Renal cortical epithelial cell (primary cell): ENCODE measurements around the gene TOMM40. TPM values are rescaled to one million over a fixed set of nuclear protein-coding genes. Genes with fewer than 3 reads are reported as not detected.
"Not testable (repeated sequence)": the region's sequence is repeated elsewhere in the genome, so short reads cannot be mapped to it uniquely, and the experiment has no call there.

ENCODE experiments used
- DNase-seq: peaks from one replicate; pipeline ENCODE4 v3.0.0-alpha.2; 2011; ENCODE audit warnings: low read depth
- total RNA-seq: library from RNA; depleted of rRNA; stranded (reverse); fragments of >200 nt; gene quantifications from 2 replicates; pipeline ENCODE4 v1.2.3, GENCODE V29; 2014

Gene TOMM40
- total RNA-seq, 1 donor from 2014 or later = 65.9 TPM

DNA sequence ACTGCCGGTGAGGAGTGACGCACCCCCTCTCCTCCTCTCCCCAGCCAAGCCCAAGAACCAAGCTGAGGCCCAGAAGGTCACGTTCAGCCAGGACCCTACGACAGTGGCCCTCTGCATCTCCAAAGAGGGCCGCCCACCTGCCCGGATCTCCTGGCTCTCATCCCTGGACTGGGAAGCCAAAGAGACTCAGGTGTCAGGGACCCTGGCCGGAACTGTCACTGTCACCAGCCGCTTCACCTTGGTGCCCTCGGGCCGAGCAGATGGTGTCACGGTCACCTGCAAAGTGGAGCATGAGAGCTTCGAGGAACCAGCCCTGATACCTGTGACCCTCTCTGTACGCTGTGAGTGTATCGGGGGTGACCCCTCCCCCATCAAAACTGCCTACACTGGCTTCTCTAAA, 19.2 kb upstream of the TOMM40 start:
- no peak for DNase-seq

DNA sequence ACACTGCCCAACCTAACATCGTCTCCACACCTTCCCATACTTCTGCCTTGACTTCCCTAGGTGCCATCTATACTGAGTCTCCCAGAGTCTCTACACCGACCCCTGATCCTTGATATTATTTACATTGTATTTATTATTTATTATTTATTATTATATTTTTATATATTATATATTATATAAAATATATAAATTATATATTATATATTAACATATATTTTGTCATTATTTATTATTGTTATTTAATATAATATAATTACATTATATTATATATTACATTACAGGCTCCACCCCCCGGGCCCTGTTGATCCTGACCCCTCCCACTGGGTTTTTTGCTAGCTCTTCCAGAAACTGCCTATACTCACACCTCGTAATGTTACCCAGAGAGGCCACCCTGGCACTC, 18.4 kb upstream of the TOMM40 start:
- no peak for DNase-seq

DNA sequence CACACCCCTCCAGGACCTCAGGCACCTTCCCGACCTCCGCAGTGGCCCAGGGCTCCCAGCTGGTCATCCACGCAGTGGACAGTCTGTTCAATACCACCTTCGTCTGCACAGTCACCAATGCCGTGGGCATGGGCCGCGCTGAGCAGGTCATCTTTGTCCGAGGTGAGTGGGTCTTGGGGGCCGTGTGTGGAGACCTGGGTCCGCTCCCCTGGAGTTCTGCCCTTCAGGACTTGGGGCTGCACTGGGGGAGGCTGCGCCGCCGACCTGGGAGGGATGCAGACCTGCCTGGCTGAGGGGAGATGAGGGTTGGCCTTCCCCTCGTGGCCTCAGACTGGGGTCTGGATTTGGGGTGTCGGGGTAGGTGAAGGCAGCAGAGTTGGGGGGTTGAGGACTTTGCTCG, 16.7 kb upstream of the TOMM40 start:
- DNase-seq = no peak

DNA sequence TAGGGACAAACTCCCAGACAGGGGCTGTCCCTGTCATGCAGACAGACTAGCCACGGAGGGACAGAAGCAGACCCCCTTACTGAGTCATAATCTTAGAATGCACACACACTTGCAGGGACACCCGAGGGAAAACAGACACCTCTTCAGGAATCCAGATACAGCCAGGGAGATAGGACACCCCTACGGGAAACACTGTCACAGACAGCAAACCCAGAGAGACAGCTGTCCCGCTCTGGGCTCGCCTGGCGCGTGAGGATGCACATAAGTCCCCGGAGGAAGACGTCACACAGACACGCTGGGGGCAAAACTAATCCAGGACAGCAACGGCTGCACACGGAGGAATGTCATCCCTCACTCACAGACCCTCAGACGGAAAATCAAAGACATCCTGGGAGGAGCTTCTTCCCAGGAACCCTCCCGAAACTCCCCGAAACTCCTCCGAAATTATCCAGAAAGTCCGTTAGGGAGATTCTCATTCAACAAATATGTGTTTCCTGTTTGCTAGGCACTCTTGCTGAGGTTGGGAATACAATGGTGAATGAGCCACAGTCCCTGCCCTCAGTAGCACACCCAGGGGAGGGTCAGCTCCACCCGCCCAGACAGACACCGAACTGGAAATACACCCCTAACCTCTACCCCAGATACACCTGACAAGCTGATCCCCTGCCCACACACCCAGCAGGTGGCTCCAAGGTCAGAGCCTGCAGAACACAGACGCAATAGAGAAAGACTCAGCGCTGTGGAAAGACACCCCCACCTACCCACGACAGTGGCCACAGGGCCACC, 15.2 kb upstream of the TOMM40 start:
- DNase-seq = no peak

DNA sequence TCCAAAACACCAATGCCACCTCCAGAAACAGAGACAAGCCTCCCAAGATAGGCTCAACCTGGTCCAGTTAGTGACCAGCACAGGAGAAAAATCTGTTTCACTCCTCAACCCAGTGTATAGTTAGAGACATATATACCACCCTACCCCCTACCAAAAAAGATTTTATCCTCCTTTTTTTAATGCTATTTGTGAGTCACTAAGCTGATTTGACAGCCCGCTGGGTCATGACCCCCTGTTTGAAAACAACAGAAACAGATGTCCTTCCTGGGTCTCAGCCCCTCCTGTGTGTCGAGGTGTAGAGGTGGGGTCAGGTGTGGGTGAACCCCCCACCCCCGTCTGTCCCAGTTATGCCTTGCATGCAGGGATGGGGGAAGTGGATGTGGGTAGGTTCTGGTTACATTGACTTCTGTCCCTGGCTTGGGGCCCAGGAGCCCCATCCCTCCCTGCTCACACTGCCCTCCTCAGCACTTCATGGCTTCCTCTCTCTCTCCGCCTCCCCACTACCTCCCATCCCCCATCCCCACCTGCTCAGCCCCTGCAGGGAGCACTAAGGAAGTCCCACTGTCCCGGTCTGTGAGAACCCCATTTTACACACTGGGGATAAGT, 14.0 kb upstream of the TOMM40 start:
- no peak for DNase-seq

DNA sequence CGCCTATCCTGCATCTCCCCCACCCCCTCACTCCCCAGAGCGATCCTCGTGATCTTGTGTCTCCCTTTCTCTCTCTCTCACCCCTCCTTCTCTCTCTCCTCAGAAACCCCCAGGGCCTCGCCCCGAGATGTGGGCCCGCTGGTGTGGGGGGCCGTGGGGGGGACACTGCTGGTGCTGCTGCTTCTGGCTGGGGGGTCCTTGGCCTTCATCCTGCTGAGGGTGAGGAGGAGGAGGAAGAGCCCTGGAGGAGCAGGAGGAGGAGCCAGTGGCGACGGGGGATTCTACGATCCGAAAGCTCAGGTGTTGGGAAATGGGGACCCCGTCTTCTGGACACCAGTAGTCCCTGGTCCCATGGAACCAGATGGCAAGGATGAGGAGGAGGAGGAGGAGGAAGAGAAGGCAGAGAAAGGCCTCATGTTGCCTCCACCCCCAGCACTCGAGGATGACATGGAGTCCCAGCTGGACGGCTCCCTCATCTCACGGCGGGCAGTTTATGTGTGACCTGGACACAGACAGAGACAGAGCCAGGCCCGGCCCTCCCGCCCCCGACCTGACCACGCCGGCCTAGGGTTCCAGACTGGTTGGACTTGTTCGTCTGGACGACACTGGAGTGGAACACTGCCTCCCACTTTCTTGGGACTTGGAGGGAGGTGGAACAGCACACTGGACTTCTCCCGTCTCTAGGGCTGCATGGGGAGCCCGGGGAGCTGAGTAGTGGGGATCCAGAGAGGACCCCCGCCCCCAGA, 12.8 kb upstream of the TOMM40 start:
- no peak for DNase-seq

DNA sequence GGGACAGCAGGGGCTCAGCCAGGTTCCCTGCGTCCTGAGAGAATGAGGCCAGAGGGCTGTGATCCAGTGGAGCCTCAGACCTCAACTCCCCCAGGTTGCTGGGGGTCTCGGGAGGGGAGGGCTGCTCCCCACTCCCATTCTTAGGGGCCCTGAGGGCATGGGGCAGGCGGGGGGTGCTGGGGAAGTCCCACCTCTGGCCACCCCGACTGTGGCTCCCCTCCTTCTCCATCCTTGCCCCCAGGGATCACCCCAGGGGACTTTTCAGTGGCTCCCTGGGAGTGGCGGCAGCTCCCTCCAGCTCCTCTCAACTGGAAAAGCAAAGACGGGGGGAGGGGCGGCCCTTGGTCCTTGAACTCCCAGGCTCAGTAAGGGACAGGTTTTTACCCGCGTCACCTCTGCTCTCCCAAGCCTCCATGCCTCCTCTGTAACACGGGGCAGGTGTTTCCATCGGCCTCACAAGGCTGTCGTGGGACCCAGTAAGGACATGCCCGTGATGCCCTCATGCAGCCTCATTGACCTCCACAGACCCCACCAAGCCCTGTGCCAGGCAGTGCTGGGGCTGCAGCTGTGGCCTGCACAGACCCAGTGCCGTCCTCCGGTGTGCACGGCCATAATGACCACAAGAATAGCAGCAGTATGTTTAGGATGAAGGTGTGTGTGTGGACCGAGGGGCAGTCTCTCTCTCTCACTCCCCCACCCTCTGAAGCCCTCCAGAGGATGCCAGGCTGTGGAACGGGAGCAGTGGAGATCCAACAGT, 11.6 kb upstream of the TOMM40 start:
- no peak for DNase-seq

DNA sequence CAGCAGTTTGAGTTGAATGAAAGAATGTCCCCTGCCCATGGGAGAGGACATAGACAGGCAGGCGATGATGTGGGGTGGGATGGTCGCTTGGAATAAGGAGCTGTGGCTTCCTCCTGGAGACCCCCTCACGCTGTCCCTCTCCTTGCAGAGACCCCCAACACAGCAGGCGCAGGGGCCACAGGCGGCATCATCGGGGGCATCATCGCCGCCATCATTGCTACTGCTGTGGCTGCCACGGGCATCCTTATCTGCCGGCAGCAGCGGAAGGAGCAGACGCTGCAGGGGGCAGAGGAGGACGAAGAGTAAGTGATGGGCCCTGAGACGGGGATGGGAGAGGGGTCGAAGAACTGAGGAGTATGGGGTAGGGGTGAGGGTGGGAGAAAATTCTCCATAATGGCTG, 9.0 kb upstream of the TOMM40 start:
- DNase-seq = no peak

DNA sequence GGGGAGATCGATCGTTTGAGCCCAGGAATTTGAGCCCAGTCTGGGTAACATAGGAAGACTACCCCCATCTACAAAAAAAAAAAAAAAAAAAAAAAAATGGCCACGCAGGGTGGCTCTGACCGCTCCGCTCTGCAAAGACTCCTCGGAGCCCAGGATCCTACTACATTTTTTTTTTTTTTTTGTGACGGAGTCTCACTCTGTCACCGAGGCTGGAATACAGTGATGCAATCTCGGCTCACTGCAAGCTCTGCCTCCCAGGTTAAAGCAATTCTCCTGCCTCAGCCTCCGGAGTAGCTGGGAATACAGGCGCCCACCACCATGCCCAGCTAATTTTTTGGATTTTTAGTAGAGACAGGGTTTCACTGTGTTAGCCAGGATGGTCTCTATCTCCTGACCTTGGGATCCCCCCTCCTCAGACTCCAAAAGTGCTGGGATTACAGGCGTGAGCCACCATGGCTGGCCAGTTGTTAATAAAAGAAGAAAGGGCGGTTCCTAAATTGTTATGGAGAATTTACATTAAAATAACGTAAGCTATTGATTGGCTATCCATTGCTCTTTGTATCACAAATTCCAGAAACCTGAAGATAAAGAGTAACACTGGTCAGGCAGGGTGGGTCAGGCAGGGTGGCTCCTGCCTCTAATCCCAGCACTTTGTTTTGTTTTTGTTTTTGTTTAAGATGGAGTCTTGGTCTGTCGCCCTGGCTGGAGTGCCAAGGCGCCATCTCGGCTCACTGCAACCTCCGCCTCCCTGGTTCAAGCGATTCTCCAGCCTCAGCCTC, 8.2 kb upstream of the TOMM40 start:
- DNase-seq = not testable (repeated sequence)

DNA sequence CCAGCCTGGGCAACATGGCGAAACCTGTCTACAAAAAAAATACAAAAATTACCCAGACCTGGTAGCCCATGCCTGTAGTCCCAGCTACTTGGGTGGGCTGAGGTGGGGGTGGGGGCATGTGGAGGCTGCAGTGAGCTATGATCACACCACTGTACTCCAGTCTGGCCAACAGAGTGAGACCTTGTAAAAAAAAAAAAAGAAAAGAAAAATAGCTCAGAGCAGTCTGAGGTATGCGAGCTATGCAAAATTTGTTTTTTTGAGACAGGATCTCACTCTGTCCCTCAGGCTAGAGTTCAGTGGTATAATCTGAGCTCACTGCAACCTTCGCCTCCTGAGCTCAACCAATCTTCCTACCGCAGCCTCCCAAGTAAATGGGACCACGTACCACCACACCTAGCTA, 7.1 kb upstream of the TOMM40 start:
- DNase-seq = peak; percentile 9

DNA sequence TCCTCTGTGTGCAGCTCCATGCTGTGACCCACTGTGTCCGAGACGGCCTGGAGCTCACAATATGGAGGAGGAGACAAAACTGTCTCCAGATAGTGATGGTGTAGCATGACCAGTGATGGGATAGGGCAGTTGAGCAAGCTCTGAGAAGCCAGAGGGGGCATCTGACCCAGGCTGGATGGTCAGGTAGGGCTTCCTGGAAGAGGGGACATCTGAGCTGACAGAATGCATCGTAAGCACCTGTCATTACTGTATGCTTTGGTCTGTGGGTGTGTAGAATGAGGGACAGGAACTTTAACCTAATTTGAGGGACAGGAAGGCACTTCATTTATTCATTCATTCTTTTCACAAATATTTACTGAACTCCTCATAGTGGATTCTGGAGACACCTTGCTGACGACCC, 6.5 kb upstream of the TOMM40 start:
- DNase-seq = no peak

DNA sequence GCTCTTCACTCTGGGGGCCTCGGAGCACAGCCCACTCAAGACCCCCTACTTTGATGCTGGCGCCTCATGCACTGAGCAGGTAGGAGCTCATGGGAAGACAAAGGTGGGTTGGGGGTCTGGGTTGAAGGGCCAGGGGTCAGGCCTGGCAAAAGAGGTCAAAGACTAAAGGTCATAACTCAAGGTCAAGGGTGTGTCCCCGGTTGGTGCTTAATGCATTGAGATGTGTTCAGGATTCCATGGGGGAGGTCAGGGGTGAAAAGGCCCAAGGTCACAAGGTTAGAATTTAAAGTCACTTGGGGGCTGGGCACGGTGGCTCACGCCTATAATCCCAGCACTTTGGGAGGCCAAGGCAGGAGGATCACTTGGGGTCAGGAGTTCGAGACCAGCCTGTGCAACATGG, 4.9 kb upstream of the TOMM40 start:
- no peak for DNase-seq

DNA sequence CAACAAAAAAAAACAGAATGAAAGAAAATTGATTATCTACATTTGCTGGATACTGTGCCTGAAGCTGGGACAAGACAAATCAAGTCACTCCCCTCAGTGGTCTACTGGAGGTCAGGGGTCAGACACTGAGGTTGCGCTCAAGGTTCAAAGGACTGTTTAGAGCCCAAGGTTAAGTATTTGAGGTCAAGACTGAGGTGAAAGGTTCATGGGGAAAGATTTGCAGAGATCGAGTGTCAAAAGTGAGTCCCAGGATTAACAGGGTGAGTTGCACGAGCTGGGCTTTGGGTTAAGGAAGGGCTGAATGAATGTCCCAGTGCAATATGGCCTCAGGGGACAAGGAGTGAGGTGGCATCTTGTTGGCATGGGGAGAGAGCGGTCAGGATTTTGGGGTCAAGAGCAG, 3.4 kb upstream of the TOMM40 start:
- DNase-seq = no peak

DNA sequence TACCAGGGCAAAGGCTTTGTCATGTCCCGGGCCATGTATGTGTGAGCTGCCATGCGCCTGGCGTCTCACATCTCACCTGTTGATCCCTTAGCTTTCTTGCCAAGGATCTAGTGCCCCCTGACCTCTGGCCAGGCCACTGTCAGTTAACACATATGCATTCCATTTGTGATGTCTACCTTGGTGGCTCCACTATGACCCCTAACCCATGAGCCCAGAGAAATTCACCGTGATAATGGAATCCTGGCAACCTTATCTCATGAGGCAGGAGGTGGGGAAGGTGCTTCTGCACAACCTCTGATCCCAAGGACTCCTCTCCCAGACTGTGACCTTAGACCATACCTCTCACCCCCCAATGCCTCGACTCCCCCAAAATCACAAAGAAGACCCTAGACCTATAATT, 2.7 kb upstream of the TOMM40 start:
- DNase-seq = not testable (repeated sequence)

DNA sequence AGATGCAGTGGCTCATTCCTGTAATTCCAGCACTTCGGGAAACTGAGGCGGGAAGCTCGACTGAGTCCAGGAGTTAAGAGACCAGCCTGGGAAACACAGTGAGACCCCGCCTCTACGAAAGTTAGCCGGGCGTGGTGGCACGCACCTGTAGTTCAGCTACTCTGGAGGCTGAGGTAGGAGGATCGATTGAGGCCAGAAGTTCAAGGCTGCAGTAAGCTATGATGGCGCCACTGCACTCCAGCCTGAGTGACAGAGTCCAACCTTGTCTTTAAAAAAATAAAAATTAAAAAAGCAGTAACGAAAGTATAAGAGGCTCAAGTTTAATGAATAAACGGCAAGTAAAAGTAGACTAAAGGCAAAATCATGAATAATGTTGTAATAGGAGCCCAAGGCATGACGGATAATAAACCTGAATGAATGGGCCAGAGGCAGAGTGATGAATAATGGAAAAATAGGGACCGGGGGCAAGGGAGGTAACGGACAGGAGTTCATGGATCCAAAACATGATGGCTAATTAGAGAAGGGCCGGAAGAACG, 1.2 kb upstream of the TOMM40 start:
- DNase-seq = no peak

DNA sequence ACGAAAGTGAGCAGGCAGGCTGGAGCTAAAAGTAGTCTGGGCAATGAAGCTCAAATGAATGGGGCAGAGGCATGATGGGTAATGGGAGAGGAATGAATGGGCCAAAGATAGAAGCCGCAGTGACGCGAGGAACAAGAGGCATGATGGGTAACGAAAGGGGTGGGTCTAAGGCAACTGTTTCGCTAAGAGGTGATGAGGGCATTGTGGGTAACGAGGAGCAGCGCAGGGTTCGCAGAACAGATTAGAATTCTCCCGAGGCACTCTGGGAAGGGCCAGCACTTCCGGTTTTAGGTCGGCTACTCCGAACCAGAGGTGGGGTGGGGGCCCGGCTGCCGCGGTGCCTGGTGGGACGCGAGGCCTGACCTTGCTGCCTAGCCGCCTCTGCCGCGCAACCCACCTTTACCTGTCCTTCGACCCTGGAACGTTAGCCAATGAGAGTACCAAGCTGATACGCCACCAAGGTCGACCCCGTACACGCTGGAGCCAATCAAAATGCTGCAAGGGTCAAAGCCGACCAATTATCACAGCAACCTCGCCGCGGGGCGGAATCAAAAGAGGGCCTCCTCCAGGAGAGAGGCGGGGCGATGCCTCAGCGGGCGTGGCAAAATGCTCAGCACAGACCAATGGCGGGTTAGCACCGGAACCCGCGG, 563 bp upstream of the TOMM40 start:
- peak; percentile 99 for DNase-seq

DNA sequence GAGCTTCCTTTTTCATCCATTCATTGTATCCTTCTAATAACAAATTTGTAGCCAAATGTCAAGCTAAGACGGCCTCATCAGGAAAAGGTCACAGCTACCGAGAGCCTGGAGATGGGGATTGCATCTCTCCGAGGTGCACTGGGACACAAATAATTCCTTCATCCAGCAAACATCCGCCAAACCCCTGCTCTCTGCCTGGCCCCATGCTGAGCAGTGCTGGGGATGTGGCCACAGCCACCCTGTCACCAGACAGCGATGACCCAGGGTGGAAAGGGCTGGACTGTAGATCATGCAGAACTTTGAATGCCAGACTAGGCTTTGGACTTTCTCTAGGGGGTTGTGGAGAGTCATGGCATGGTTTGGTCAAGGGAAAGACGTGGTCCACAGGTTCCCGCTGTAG, 1.9 kb downstream of the TOMM40 start:
- DNase-seq = no peak

DNA sequence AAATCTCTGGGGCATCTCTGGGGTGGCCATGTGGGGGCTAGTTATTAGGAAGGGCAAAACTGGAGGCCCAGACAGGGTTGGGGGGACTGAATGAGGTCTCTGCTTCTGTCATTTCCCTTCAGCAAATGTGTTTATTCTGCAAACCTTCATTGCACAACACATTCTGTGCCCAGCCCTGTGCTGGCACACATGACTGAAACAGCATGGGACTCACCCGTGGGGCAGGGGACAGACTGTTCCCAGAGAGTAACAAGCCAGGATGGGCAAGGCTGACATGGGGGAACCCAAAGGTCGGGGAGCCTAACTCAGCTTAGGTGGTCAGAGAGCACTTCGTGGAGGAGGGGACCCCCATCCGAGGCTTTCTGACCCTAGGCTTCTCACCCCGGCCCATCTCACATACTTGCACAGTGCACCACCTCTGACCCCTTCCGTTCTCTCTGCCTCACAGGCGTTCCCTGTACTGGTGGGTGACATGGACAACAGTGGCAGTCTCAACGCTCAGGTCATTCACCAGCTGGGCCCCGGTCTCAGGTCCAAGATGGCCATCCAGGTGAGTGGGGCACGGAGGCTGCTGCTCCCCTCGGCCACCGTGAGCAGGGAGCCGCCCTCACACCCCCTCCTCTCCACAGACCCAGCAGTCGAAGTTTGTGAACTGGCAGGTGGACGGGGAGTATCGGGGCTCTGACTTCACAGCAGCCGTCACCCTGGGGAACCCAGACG, 2.4 kb downstream of the TOMM40 start:
- no peak for DNase-seq

DNA sequence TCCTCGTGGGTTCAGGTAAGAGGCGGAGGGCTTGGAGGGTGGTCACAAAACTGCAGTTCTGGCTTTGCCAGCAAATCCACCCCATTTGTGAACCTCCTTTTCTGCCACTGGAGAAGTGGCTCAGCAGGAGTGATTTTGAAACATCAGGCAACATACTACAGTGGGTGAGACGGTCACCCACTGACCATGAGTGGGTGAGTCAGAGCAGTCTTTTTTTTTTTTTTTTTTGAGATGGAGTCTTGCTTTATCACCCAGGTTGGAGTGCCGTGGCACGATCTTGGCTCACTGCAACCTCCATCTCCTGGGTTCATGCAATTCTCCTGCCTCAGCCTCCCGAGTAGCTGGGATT, 3.0 kb downstream of the TOMM40 start:
- DNase-seq = no peak

DNA sequence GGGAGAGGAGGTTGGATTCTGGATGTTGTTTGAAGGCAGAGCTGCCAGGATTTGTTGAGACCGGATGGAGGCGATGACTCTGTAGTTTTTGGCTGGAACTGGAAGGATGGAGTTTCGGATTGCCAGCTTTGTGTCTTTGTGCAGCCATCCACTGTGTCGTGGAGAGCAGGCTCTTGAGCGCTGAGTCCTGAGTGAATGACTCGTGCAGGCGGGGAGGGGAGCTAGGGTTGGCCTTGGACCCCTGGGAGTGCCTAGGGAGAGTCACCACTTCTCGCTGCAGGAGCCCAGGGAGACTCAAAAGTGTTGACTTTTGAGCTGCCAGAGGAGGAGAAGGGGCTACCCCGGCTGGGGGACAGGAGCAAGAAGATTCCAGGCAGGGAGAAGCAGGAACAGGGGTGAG, 3.9 kb downstream of the TOMM40 start:
- no peak for DNase-seq
